ENCODE results near the gene CEACAM6. TPM values are rescaled to one million over a fixed set of nuclear protein-coding genes. Genes with fewer than 3 reads are reported as not detected.

The CEACAM6 gene
- total and polyA plus RNA-seq, 2 of the 13 experiments (the other 11 are each of a cell fraction or from before 2014, with no cell fraction given): not detected

DNA sequence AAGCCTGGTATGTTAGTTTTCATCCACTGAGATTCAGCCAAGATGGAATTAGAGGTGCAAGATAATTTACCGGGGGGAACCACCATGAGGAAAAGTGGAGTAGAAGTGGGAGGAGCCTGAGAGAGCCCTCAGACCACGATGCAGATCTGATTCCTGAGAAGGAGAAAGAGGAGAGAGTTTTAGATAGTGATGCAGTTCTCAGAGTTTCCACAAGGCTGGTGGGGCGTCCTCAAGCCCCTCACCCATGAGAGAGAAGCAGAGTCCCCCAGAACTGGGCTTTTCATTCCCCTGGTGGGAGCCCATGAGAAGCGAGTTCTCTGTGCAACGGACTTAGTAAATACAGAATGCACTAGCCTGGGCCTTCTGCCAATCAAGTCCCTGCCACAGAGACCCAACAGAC lies 28.8 kb upstream of the CEACAM6 start (continued):
- TF ChIP-seq, protein P1, sequence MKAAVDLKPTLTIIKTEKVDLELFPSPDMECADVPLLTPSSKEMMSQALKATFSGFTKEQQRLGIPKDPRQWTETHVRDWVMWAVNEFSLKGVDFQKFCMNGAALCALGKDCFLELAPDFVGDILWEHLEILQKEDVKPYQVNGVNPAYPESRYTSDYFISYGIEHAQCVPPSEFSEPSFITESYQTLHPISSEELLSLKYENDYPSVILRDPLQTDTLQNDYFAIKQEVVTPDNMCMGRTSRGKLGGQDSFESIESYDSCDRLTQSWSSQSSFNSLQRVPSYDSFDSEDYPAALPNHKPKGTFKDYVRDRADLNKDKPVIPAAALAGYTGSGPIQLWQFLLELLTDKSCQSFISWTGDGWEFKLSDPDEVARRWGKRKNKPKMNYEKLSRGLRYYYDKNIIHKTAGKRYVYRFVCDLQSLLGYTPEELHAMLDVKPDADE (CRISPR knock-in tag; IDR thresholded peaks at IDR 0.05): no peak
- TF ChIP-seq ZNF34 (CRISPR knock-in tag; IDR thresholded peaks at IDR 0.05; ENCODE audit: borderline replicate concordance): no peak
- no peak for TF ChIP-seq KDM1A (CRISPR knock-in tag; IDR thresholded peaks at IDR 0.05)
- TF ChIP-seq CREB1 (IDR thresholded peaks at IDR 0.05): no peak
- no peak for TF ChIP-seq CREB1 (CRISPR knock-in tag; IDR thresholded peaks at IDR 0.05)
- TF ChIP-seq ZNF33A (CRISPR knock-in tag; IDR thresholded peaks at IDR 0.05; ENCODE audit: borderline replicate concordance): no peak
- TF ChIP-seq, protein P2, sequence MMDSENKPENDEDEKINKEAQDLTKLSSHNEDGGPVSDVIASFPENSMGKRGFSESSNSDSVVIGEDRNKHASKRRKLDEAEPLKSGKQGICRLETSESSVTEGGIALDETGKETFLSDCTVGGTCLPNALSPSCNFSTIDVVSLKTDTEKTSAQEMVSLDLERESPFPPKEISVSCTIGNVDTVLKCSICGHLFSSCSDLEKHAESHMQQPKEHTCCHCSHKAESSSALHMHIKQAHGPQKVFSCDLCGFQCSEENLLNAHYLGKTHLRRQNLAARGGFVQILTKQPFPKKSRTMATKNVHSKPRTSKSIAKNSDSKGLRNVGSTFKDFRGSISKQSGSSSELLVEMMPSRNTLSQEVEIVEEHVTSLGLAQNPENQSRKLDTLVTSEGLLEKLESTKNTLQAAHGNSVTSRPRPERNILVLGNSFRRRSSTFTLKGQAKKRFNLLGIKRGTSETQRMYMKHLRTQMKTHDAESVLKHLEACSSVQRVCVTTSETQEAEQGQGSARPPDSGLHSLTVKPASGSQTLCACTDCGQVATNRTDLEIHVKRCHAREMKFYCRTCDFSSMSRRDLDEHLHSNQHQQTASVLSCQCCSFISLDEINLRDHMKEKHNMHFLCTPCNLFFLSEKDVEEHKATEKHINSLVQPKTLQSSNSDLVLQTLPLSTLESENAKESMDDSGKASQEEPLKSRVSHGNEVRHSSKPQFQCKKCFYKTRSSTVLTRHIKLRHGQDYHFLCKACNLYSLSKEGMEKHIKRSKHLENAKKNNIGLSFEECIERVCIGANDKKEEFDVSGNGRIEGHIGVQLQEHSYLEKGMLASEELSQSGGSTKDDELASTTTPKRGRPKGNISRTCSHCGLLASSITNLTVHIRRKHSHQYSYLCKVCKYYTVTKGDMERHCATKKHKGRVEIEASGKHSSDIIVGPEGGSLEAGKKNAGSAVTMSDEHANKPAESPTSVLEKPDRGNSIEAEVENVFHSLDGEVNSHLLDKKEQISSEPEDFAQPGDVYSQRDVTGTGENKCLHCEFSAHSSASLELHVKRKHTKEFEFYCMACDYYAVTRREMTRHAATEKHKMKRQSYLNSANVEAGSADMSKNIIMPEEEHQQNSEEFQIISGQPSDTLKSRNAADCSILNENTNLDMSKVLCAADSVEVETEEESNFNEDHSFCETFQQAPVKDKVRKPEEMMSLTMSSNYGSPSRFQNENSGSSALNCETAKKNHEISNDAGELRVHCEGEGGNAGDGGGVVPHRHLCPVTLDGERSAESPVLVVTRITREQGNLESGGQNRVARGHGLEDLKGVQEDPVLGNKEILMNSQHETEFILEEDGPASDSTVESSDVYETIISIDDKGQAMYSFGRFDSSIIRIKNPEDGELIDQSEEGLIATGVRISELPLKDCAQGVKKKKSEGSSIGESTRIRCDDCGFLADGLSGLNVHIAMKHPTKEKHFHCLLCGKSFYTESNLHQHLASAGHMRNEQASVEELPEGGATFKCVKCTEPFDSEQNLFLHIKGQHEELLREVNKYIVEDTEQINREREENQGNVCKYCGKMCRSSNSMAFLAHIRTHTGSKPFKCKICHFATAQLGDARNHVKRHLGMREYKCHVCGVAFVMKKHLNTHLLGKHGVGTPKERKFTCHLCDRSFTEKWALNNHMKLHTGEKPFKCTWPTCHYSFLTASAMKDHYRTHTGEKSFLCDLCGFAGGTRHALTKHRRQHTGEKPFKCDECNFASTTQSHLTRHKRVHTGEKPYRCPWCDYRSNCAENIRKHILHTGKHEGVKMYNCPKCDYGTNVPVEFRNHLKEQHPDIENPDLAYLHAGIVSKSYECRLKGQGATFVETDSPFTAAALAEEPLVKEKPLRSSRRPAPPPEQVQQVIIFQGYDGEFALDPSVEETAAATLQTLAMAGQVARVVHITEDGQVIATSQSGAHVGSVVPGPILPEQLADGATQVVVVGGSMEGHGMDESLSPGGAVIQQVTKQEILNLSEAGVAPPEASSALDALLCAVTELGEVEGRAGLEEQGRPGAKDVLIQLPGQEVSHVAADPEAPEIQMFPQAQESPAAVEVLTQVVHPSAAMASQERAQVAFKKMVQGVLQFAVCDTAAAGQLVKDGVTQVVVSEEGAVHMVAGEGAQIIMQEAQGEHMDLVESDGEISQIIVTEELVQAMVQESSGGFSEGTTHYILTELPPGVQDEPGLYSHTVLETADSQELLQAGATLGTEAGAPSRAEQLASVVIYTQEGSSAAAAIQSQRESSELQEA (CRISPR knock-in tag; IDR thresholded peaks at IDR 0.05; ENCODE audit: not compliant biosample characterization): no peak
- TF ChIP-seq, protein P3, sequence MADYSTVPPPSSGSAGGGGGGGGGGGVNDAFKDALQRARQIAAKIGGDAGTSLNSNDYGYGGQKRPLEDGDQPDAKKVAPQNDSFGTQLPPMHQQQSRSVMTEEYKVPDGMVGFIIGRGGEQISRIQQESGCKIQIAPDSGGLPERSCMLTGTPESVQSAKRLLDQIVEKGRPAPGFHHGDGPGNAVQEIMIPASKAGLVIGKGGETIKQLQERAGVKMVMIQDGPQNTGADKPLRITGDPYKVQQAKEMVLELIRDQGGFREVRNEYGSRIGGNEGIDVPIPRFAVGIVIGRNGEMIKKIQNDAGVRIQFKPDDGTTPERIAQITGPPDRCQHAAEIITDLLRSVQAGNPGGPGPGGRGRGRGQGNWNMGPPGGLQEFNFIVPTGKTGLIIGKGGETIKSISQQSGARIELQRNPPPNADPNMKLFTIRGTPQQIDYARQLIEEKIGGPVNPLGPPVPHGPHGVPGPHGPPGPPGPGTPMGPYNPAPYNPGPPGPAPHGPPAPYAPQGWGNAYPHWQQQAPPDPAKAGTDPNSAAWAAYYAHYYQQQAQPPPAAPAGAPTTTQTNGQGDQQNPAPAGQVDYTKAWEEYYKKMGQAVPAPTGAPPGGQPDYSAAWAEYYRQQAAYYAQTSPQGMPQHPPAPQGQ (CRISPR knock-in tag; IDR thresholded peaks at IDR 0.05; ENCODE audit: borderline replicate concordance): no peak
- no peak for TF ChIP-seq ZNF260 (CRISPR knock-in tag; IDR thresholded peaks at IDR 0.05; ENCODE audit: borderline replicate concordance, low read depth)
- TF ChIP-seq IRF2 (CRISPR knock-in tag; IDR thresholded peaks at IDR 0.05): no peak
